ENCODE results near the gene ARL5C. TPM values are rescaled to one million over a fixed set of nuclear protein-coding genes. Genes with fewer than 3 reads are reported as not detected.

The ARL5C gene
- total RNA-seq, 5 donors from 2014 or later (not counting 1 experiment from before 2014, with no cell fraction given), result 0.90 TPM; not detected in 4

GRCh38 chr17:39200957-39201510 is 35.1 kb upstream of the ARL5C start:
- WGBS (ENCODE audit: insufficient coverage), result 15% methylated on average over 6 of the region's 11 CpGs
- CTCF ChIA-PET, result interaction anchor here in 1 of 2 donors (0.7 to 1.1 kb wide), 2 partner anchors 16 to 137 kb away, joined by 3 read pairs; no protein-coding TSS in a partner anchor
- no peaks in the 10 kb centered on the region for H3K9me3 Mint-ChIP-seq

GRCh38 chr17:39200070-39200879 is 34.3 kb upstream of the ARL5C start, which contains the start of gene RPL19:
RPL19 (plus strand) TSS chr17:39200283; CDS start chr17:39200345, 62 bp downstream.
- Histone ChIP-seq H3K36me3 (ENCODE audit: control insufficient read depth in 2 of 2, extremely low read depth in 1 of 2, insufficient read depth in 1 of 2, low read length in 1 of 2) (peaks cover 0 to 43% of the 10 kb centered on the region in 2 donors), H3K4me1 (ENCODE audit: control insufficient read depth in 1 of 2, extremely low read depth in 1 of 2, insufficient read depth in 2 of 2, low read length in 2 of 2) (peaks cover 20 to 66% of the 10 kb centered on the region in 2 experiments), H3K4me3 (ENCODE audit: control insufficient read depth in 1 of 2, extremely low read depth in 1 of 2, low read length in 1 of 2) (peak within 1 kb of the TSS; percentile 74 to 77), H3K27me3 (replicated peaks in 1 of 2; ENCODE audit: control insufficient read depth in 2 of 2, extremely low read depth in 1 of 2, insufficient read depth in 2 of 2, low read length in 1 of 2) (no peaks in the 10 kb centered on the region), H3K9me3 (no peaks in the 10 kb centered on the region), H3K27ac (ENCODE audit: low read length) (peak within 1 kb of the TSS; percentile 99)
- ATAC-seq (replicated peaks in 1 of 4), result peak; percentile 79 to 80 (median 80)
- POLR2A ChIA-PET, result interaction anchor here (0.6 to 1.0 kb wide), 7 partner anchors 38 to 406 kb away, joined by 3 to 11 read pairs (median 4); no protein-coding TSS in a partner anchor
- Mint-ChIP-seq H3K27ac (peak within 1 kb of the TSS; percentile 100), H3K9me3 (no peaks in the 10 kb centered on the region), H3K27me3 (no peaks in the 10 kb centered on the region), H3K36me3 (peaks cover 40% of the 10 kb centered on the region), H3K4me1 (peaks cover 53 to 64% (median 59%) of the 10 kb centered on the region in 3 donors), H3K4me3 (peak within 1 kb of the TSS; percentile 91 to 99 (median 98))
- CTCF ChIA-PET, result interaction anchor here (0.6 to 1.9 kb wide), 9 partner anchors 32 to 642 kb away, joined by 4 to 10 read pairs (median 8); no protein-coding TSS in a partner anchor
- under 1% methylated on average over 45 of the region's 52 CpGs for WGBS (ENCODE audit: insufficient coverage)
- peak in 34 of 35 experiments; percentile 58 to 85 (median 76) for DNase-seq

More at GRCh38 chr17:39200957-39201510, 35.1 kb upstream of the ARL5C start:
- Mint-ChIP-seq H3K36me3 (peaks cover 40% of the 10 kb centered on the region), H3K4me1 (peaks cover 45 to 56% (median 52%) of the 10 kb centered on the region in 3 donors), H3K27ac (peak overlapping the region; percentile 100), H3K27me3 (no peaks in the 10 kb centered on the region), H3K4me3 (peak overlapping the region; percentile 91 to 99 (median 98))
- Histone ChIP-seq H3K4me1 (ENCODE audit: control insufficient read depth in 1 of 2, extremely low read depth in 1 of 2, insufficient read depth in 2 of 2, low read length in 2 of 2) (peaks cover 14 to 59% of the 10 kb centered on the region in 2 experiments), H3K9me3 (no peaks in the 10 kb centered on the region), H3K27me3 (replicated peaks in 1 of 2; ENCODE audit: control insufficient read depth in 2 of 2, extremely low read depth in 1 of 2, insufficient read depth in 2 of 2, low read length in 1 of 2) (no peaks in the 10 kb centered on the region), H3K4me3 (ENCODE audit: control insufficient read depth in 1 of 2, extremely low read depth in 1 of 2, low read length in 1 of 2) (peak overlapping the region; percentile 74 to 77), H3K27ac (ENCODE audit: low read length) (peak overlapping the region; percentile 99), H3K36me3 (ENCODE audit: control insufficient read depth in 2 of 2, extremely low read depth in 1 of 2, insufficient read depth in 1 of 2, low read length in 1 of 2) (peaks cover 0 to 46% of the 10 kb centered on the region in 2 donors)
- DNase-seq (no peak), ATAC-seq (replicated peaks in 1 of 4) (no peak)
- POLR2A ChIA-PET, result no interaction called here

- peaks cover 20 to 72% of the 10 kb centered on the region in 2 experiments for H3K4me1 ChIP-seq (ENCODE audit: control insufficient read depth in 1 of 2, extremely low read depth in 1 of 2, insufficient read depth in 2 of 2, low read length in 2 of 2)
- POLR2A ChIA-PET, result interaction anchor here (0.6 to 1.0 kb wide), 6 partner anchors 39 to 405 kb away, joined by 3 to 11 read pairs (median 6); no protein-coding TSS in a partner anchor
- CTCF ChIA-PET, result interaction anchor here (0.6 to 1.9 kb wide), 9 partner anchors 32 to 641 kb away, joined by 4 to 10 read pairs (median 8); no protein-coding TSS in a partner anchor
- peak overlapping the region; percentile 100 for H3K27ac Mint-ChIP-seq
- peak overlapping the region; percentile 74 to 77 for H3K4me3 ChIP-seq (ENCODE audit: control insufficient read depth in 1 of 2, extremely low read depth in 1 of 2, low read length in 1 of 2)
- ATAC-seq (replicated peaks in 1 of 4) (peak; percentile 63 to 74 (median 68)), DNase-seq (peak in 34 of 35 experiments; percentile 68 to 94 (median 82))
- H3K27me3 Mint-ChIP-seq, result no peaks in the 10 kb centered on the region
- H3K36me3 ChIP-seq (ENCODE audit: control insufficient read depth in 2 of 2, extremely low read depth in 1 of 2, insufficient read depth in 1 of 2, low read length in 1 of 2), result peaks cover 0 to 38% of the 10 kb centered on the region in 2 donors
- WGBS (ENCODE audit: insufficient coverage), result 0% methylated on average over 2 of the region's 10 CpGs
- H3K9me3 ChIP-seq, result no peaks in the 10 kb centered on the region
- H3K36me3 Mint-ChIP-seq, result peaks cover 37% of the 10 kb centered on the region
- H3K4me1 Mint-ChIP-seq, result peaks cover 53 to 66% (median 62%) of the 10 kb centered on the region in 3 donors
- no peaks in the 10 kb centered on the region for H3K27me3 ChIP-seq (replicated peaks in 1 of 2; ENCODE audit: control insufficient read depth in 2 of 2, extremely low read depth in 1 of 2, insufficient read depth in 2 of 2, low read length in 1 of 2)
- peak overlapping the region; percentile 91 to 99 (median 98) for H3K4me3 Mint-ChIP-seq
- H3K9me3 Mint-ChIP-seq, result no peaks in the 10 kb centered on the region
- H3K27ac ChIP-seq (ENCODE audit: low read length), result peak overlapping the region; percentile 99
Observed at GRCh38 chr17:39199820-39200069, 33.8 kb upstream of the ARL5C start.

GRCh38 chr17:39198186-39198566 is 32.2 kb upstream of the ARL5C start:
- H3K9me3 Mint-ChIP-seq, result no peaks in the 10 kb centered on the region
- no peak for DNase-seq
- H3K27me3 Mint-ChIP-seq, result no peaks in the 10 kb centered on the region
- peaks cover 22% of the 10 kb centered on the region for H3K36me3 Mint-ChIP-seq
- Histone ChIP-seq H3K9me3 (no peaks in the 10 kb centered on the region), H3K27me3 (replicated peaks in 1 of 2; ENCODE audit: control insufficient read depth in 2 of 2, extremely low read depth in 1 of 2, insufficient read depth in 2 of 2, low read length in 1 of 2) (no peaks in the 10 kb centered on the region), H3K4me3 (ENCODE audit: control insufficient read depth in 1 of 2, extremely low read depth in 1 of 2, low read length in 1 of 2) (peak overlapping the region in 1 of 2 donors; percentile 32), H3K4me1 (ENCODE audit: control insufficient read depth in 1 of 2, extremely low read depth in 1 of 2, insufficient read depth in 2 of 2, low read length in 2 of 2) (peaks cover 20 to 73% of the 10 kb centered on the region in 2 experiments), H3K27ac (ENCODE audit: low read length) (peak overlapping the region; percentile 54), H3K36me3 (ENCODE audit: control insufficient read depth in 2 of 2, extremely low read depth in 1 of 2, insufficient read depth in 1 of 2, low read length in 1 of 2) (peaks cover 0 to 26% of the 10 kb centered on the region in 2 donors)
- POLR2A ChIA-PET, result no interaction called here
- H3K4me3 Mint-ChIP-seq, result peak overlapping the region; percentile 91 to 99 (median 98)
- H3K4me1 Mint-ChIP-seq, result peaks cover 62 to 69% (median 64%) of the 10 kb centered on the region in 3 donors
- no peak for ATAC-seq (replicated peaks in 1 of 4)
- CTCF ChIA-PET, result interaction anchor here in 1 of 2 donors (1.0 kb wide), 1 partner anchor 33 kb away, joined by 3 read pairs; no protein-coding TSS in a partner anchor
- no CpG with 5 or more reads among the region's 4 CpGs for WGBS (ENCODE audit: insufficient coverage)
- H3K27ac Mint-ChIP-seq, result peak overlapping the region; percentile 100

- peaks cover 20 to 69% of the 10 kb centered on the region in 2 experiments for H3K4me1 ChIP-seq (ENCODE audit: control insufficient read depth in 1 of 2, extremely low read depth in 1 of 2, insufficient read depth in 2 of 2, low read length in 2 of 2)
- POLR2A ChIA-PET, result no interaction called here
Observed at GRCh38 chr17:39197380-39198185, 31.6 kb upstream of the ARL5C start, which contains the start of gene CACNB1. CACNB1 (minus strand) TSS chr17:39197669; CDS start chr17:39197495, 174 bp downstream.

More at GRCh38 chr17:39197380-39198185, 31.6 kb upstream of the ARL5C start, which contains the start of gene CACNB1:
- Mint-ChIP-seq H3K27me3 (no peaks in the 10 kb centered on the region), H3K27ac (peak within 1 kb of the TSS; percentile 100), H3K4me1 (peaks cover 60 to 67% (median 63%) of the 10 kb centered on the region in 3 donors), H3K4me3 (peak within 1 kb of the TSS; percentile 91 to 99 (median 98)), H3K36me3 (peaks cover 22% of the 10 kb centered on the region), H3K9me3 (no peaks in the 10 kb centered on the region)
- no peaks in the 10 kb centered on the region for H3K27me3 ChIP-seq (replicated peaks in 1 of 2; ENCODE audit: control insufficient read depth in 2 of 2, extremely low read depth in 1 of 2, insufficient read depth in 2 of 2, low read length in 1 of 2)
- peaks cover 0 to 23% of the 10 kb centered on the region in 2 donors for H3K36me3 ChIP-seq (ENCODE audit: control insufficient read depth in 2 of 2, extremely low read depth in 1 of 2, insufficient read depth in 1 of 2, low read length in 1 of 2)
- ATAC-seq (replicated peaks in 1 of 4) (peak; percentile 48 to 57 (median 54)), DNase-seq (peak in 33 of 35 experiments; percentile 18 to 77 (median 48))
- CTCF ChIA-PET, result interaction anchor here in 1 of 2 donors (1.0 kb wide), 1 partner anchor 33 kb away, joined by 3 read pairs; no protein-coding TSS in a partner anchor
- peak within 1 kb of the TSS; percentile 63 to 83 for H3K4me3 ChIP-seq (ENCODE audit: control insufficient read depth in 1 of 2, extremely low read depth in 1 of 2, low read length in 1 of 2)
- WGBS (ENCODE audit: insufficient coverage), result 0% methylated on average over 25 of the region's 55 CpGs
- peak within 1 kb of the TSS; percentile 54 for H3K27ac ChIP-seq (ENCODE audit: low read length)
- no peaks in the 10 kb centered on the region for H3K9me3 ChIP-seq
